Measurements from ENCODE around the gene TOMM40.
"Not testable (repeated sequence)": the region's sequence is repeated elsewhere in the genome, so short reads cannot be mapped to it uniquely, and the experiment has no call there.

Gene TOMM40

GRCh38 chr19:44891016-44891882 lies at the start of gene TOMM40:
TOMM40 (plus strand) TSS chr19:44891254; CDS start chr19:44891416, 162 bp downstream.
- peak in 13 of 56 donors; percentile 35 to 100 (median 100) for DNase-seq

GRCh38 chr19:44845286-44845611 lies 45.8 kb upstream of the TOMM40 start:
- DNase-seq = no peak

DNA sequence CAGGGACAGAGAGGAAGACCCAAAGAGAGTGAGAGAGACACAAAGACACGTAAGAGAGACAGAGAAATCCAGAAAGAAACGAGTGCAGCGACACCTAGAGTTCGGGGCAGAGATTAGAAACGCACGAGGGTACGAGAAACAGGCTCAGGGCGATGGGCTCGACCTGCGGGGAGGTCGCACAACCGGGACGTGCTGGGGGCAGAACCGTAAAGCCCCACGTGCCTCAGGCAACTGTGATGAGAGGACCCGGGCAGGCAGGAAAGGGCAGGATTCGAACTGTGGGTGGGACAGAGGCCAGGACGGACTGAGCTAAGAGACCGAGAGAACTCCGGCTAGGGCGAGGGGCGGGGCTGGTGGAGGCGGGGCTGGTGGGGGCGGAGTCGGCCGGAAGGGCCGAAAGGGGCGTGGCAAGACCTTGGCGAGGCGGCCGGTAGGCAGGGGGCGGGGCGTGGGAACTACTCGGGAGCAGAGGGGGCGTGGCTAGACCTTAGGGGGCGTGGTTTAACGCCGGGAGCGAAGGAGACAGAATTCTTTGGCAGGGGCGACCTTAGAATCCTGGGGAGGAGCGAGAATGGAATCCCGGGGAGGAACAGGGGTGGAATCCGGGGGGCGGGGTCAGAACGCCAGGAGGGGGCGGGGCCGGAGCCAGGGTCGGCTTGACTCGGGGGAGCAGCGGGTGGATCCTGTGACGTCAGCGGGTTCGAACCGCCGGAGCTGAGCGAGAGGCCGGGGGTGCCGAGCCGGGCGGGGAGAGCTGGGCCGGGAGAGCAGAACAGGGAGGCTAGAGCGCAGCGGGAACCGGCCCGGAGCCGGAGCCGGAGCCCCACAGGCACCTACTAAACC lies 45.2 kb upstream of the TOMM40 start, which contains the start of gene NECTIN2:
NECTIN2 (plus strand) TSS at position 686 of the 843 bp plus-strand sequence. CDS start 229 bp downstream, outside the sequence.
- peak in 55 of 56 donors; percentile 32 to 94 (median 77) for DNase-seq

GRCh38 chr19:44846455-44847143 lies 44.5 kb upstream of the TOMM40 start:
- DNase-seq = no peak

DNA sequence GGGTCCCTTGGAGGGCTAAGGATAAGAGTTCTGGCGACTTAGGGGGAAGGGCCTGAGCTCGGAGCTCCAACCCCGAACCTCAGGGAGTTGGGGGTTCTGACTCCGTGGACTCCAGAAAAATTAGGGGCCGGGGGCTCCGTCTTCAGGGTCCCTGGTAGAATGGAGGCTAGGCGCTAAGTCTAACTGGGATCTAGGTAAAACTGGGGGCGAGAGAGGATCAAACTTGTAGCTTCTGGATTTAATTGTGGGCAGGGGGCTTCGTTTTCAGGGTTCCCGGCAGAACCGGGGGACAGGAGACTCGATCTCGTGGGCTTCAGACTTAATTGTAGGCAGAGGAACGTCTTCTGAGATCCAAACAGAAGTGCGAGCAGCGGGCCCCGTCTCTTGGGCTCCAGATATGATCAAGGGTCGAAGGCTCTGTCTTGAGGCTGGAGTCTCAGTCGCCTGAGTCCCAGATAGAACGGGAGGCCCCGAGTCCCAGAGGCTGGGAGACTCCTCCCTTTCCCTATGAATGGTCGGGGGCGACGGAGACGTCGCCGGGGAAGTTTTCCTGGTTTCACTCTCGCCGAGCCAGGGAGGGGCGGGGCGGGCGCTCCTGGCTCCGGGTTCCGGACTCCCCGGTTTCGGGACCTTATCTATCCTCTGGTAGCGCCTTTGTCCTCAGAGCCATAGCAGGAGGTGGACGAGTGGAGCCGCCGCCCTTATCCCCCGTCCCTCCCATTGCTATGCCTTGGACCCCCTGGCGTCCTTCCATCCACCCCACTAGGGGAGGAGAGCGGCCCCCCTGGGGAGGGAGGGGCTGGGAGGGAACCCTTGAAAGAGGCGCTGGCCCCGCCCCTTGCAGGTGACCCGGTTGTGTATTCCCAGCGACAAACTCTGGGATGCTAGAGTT lies 43.7 kb upstream of the TOMM40 start:
- DNase-seq = peak in 8 of 56 donors; percentile 8 to 37 (median 26)

DNA sequence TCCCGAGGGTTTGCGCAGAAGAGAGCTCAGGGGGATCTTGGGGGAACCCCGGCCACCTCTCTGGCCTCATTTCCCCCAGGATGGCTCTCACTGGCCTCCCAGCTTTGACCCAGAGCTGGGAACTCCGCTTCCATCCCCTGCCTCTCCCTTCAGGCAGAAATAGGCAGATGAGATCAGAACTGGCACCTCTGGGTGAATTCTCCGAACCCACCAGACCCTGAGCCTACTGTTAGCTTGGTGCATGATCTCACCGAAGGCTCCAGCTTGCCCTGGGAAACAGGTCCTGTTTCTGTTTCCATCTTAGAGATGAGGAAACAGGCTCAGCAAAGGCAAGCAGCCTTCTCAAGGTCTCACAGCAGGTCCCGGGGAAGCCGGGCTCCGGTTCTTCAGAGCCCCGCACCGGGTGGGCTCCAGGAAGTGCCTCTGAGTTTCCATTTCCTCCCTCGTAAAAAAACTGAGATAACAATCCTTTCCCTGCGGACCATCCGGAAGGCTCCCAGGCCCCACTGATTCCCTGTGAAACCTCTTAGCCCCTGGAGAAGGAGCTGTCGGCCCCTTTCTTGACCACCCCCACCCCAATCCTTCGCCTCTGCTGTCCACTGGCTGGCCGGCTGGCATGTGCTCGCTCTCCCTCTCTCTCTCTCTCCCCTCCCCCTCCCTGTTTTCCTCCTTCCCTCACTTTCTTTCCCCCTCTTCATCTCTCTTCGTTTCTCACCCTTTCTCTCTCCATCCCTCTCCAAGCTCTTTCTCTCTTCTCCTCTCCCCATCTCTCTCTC lies 42.8 kb upstream of the TOMM40 start:
- DNase-seq = no peak

GRCh38 chr19:44848812-44849447 lies 42.1 kb upstream of the TOMM40 start:
- no peak for DNase-seq

DNA sequence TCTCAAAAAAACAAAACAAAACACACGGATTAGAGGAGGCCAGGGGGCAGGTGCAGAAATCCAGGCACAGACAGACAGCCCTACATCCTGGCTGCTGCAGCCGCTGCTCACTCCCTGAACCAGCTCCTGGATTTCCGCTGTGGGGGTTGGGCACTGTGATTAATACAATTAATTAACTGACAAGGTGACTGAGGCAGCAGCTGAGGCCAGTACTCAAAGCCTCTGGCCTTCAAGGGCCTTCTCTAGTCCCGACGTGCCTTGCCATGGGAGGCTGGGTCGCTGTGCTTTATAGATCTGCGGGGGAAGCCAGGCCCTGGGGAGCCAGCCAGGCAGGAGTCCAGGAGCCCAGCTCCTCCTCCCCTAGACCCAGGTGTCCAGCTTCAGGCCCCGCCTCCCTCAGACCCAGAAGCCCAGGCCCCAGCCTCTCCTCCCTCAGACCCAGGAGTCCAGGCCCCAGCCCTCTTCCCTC lies 40.4 kb upstream of the TOMM40 start:
- DNase-seq = no peak

GRCh38 chr19:44851427-44851826 lies 39.6 kb upstream of the TOMM40 start:
- DNase-seq = no peak

DNA sequence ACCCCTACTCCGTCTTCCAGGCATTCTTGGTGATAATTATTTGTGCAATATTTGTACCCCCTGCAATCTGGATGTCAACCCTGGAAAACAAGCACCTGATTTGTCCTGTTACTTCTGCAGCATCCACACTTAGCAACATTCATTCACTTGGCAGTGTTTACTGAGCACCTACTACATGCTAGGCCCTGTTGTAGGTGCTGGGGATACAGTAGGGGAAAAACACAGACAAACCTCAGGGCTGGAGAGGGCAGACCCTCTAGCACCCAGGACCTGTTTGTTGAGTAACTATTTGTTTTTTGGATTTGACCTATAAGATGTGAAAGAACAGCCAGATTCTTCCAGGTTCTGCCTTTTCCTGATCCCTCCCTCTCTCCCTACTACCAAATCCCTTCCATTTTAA lies 35.4 kb upstream of the TOMM40 start:
- no peak for DNase-seq

DNA sequence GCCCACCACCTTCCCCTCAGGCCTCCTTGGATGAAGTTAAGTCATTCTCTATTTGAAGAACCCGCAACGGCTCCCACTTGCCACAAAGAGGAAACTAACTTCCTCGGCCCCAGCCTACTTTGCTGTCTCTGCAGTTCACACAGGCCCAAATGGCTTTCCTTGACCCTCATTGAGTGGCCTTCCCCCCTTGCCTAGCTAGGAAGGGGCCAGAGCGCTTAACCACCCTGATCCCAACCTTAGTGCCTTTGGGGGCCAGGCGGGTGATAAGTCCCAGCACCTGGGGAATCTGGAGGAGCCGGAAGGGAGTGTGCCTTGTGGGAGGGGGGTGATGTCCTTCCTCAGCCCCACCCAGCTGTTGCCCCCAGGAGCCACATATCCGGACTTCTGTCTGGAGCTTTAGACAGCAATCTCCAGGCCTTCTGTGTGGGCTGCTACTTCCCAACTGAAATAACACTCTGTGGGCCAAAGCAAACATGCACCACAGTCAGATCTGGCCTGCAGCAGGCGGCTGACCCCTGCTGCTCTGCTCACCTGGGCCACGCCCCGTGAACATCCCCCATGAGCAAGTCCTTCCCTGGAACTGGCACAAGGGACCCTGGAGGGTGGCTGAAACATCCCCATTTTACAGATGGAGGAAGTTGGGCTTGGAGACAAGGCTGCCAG lies 34.5 kb upstream of the TOMM40 start:
- DNase-seq = peak in 3 of 56 donors; percentile 8 to 18 (median 12)

DNA sequence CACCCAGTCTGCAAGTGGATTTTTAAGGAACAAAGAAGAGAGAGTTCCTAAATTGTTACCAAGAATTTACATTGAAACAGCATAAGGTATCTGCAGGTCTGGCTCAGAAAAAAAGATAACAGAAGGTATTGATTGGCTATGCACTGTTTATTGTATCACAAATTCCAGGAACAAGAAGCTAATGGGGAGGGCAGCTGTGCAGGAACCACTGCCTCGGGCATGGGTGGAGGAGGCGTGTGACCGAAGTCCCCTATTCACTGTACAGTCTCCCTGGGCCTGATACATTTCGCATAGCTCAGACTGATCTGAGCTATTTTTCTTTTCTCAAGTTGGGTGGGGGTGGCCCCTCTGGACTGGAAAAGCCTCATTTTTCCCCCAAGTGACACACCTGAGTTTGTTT lies 33.2 kb upstream of the TOMM40 start:
- DNase-seq = no peak

GRCh38 chr19:44861576-44861975 lies 29.5 kb upstream of the TOMM40 start:
- DNase-seq = not testable (repeated sequence)

DNA sequence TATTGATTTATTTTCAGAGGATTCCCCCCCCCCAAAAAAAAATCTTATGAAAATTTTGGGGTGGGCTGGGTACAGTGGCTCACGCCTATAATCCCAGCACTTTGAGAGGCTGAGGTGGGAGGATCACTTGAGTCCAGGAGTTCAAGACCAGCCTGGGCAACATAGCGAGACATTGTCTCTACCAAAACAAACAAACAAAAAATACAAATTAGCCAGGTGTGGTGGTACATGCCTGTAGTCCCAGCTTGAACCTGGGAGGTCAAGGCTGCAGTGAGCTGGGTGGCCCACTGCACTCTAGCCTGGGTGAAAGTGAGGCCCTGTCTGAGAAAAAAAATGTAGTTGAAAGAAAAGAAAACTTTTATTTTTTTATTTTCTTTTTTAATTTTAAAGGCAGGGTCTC lies 27.1 kb upstream of the TOMM40 start:
- DNase-seq = no peak

DNA sequence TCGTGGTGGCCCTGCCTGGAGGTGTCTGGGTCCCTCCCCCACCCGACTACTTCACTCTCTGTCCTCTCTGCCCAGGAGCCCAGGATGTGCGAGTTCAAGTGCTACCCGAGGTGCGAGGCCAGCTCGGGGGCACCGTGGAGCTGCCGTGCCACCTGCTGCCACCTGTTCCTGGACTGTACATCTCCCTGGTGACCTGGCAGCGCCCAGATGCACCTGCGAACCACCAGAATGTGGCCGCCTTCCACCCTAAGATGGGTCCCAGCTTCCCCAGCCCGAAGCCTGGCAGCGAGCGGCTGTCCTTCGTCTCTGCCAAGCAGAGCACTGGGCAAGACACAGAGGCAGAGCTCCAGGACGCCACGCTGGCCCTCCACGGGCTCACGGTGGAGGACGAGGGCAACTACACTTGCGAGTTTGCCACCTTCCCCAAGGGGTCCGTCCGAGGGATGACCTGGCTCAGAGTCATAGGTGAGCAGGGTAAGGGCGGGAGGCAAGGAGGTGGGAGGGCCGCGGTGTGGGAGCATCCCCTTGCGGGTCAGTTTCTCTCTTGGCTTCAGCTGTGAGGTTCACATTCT lies 25.8 kb upstream of the TOMM40 start:
- peak in 4 of 56 donors; percentile 6 to 28 (median 22) for DNase-seq

DNA sequence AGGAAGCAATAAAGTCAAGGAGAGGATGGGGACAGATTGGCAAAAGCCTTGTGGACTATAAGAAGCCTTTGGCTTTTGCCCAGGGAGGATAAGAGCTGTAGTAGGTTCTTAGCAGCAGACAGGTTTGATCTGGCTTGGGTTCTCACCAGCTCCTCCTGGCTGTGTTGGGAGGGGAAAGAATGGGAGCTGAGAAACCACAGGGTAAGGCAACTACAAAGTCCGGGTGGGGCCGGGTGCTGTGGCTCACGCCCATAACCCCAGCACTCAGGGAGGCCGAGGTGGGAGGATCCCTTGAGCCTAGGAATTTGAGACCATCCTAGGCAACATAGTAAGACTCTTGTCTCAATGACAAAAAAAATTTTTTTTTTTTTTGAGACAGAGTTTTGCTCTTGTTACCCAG lies 24.4 kb upstream of the TOMM40 start:
- DNase-seq = no peak

DNA sequence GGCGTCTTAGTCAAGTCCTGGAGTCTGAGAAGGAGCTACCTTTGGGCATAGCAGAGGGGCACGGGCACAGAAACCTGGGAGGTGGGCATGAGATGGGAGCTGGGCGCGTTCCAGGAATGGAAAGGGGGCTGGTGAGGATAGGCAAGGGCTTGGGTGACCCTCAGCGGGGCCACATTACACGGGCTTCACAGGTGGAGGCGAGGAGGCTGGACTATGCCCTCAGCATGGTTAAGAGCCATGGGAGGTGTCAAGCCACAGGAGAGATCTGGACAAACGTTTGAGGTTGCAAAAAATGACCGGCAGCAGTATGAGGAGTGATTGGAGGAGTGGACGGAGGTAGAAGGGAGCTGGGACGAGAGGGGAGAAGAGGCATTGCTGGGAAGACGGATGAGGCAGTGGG lies 23.5 kb upstream of the TOMM40 start:
- DNase-seq = no peak
